ENCODE measurements around the gene MRPL49. TPM values are rescaled to one million over a fixed set of nuclear protein-coding genes. Genes with fewer than 3 reads are reported as not detected.
"Not testable (repeated sequence)": the region's sequence is repeated elsewhere in the genome, so short reads cannot be mapped to it uniquely, and the experiment has no call there.

The MRPL49 gene
- total RNA-seq, 4 donors from 2014 or later, result 70.9 to 112 (median 91.6) TPM

GRCh38 chr11:65118097-65118837 is 3.9 kb upstream of the MRPL49 start:
- TF ChIP-seq CTCF (IDR thresholded peaks at IDR 0.05), result peak in 2 of 6 experiments; percentile 9 to 15
- no peak for TF ChIP-seq POLR2A (IDR thresholded peaks at IDR 0.05)
- intact Hi-C loops (cut with DNase I), result loop anchor here (10.0 kb wide), 2 partner anchors 103 to 203 kb away; partner anchors contain the start of genes ARL2 and ATG2A
- H3K4me1 ChIP-seq, result peaks cover 32 to 46% of the 10 kb centered on the region in 2 donors
- no peaks in the 10 kb centered on the region for H3K9me3 ChIP-seq
- H3K27ac ChIP-seq, result peak overlapping the region in 1 of 3 donors; percentile 46
- peaks cover 16 to 22% of the 10 kb centered on the region in 2 donors for H3K36me3 ChIP-seq
- H3K4me3 ChIP-seq (replicated peaks in 1 of 3), result no peak overlapping the region
- H3K27me3 ChIP-seq, result no peaks in the 10 kb centered on the region
- DNase-seq, result no peak
- 84 to 85% methylated on average over 18 of the region's 18 CpGs for WGBS, 2 donors

- Histone ChIP-seq H3K36me3 (peaks cover 16 to 22% of the 10 kb centered on the region in 2 donors), H3K4me1 (peaks cover 25 to 39% of the 10 kb centered on the region in 2 donors)
- H3K4me3 ChIP-seq (replicated peaks in 1 of 3); H3K27me3 ChIP-seq; H3K27ac ChIP-seq; DNase-seq; H3K9me3 ChIP-seq: not testable (repeated sequence)
- intact Hi-C loops (cut with DNase I), result loop anchor here (10.0 kb wide), 2 partner anchors 104 to 204 kb away; partner anchors contain the start of genes ARL2 and ATG2A
- 91 to 92% methylated on average over 18 of the region's 18 CpGs for WGBS, 2 donors
Measured at GRCh38 chr11:65118891-65119669, 3.0 kb upstream of the MRPL49 start.

- no peaks in the 10 kb centered on the region for H3K9me3 ChIP-seq
- no peak overlapping the region for H3K4me3 ChIP-seq (replicated peaks in 1 of 3)
- peaks cover 16 to 22% of the 10 kb centered on the region in 2 donors for H3K36me3 ChIP-seq
- intact Hi-C loops (cut with DNase I), result loop anchor here (10.0 kb wide), 2 partner anchors 105 to 205 kb away; partner anchors contain the start of genes ARL2 and ATG2A
- H3K4me1 ChIP-seq, result peaks cover 25 to 38% of the 10 kb centered on the region in 2 donors
- no peak overlapping the region for H3K27ac ChIP-seq
- TF ChIP-seq CTCF (IDR thresholded peaks at IDR 0.05) (no peak), POLR2A (IDR thresholded peaks at IDR 0.05) (no peak)
- H3K27me3 ChIP-seq, result no peaks in the 10 kb centered on the region
- no peak for DNase-seq
Measured at GRCh38 chr11:65119670-65119995, 2.5 kb upstream of the MRPL49 start.

GRCh38 chr11:65120831-65121230 is 1.3 kb upstream of the MRPL49 start:
- intact Hi-C loops (cut with DNase I), result no loop called here
- no peaks in the 10 kb centered on the region for H3K27me3 ChIP-seq
- TF ChIP-seq CTCF (IDR thresholded peaks at IDR 0.05), result no peak
- no peak for TF ChIP-seq POLR2A (IDR thresholded peaks at IDR 0.05)
- no peaks in the 10 kb centered on the region for H3K9me3 ChIP-seq
- peak overlapping the region in 2 of 3 donors; percentile 58 to 93 for H3K4me3 ChIP-seq (replicated peaks in 1 of 3)
- peaks cover 23 to 34% of the 10 kb centered on the region in 2 donors for H3K4me1 ChIP-seq
- 84 to 95% methylated on average over 3 of the region's 3 CpGs for WGBS, 2 donors
- peak overlapping the region in 1 of 3 donors; percentile 86 for H3K27ac ChIP-seq
- H3K36me3 ChIP-seq, result peaks cover 27 to 31% of the 10 kb centered on the region in 2 donors
- no peak for DNase-seq

GRCh38 chr11:65121447-65121864 is 665 bp upstream of the MRPL49 start:
- Histone ChIP-seq H3K4me1 (peaks cover 17 to 28% of the 10 kb centered on the region in 2 donors), H3K4me3 (replicated peaks in 1 of 3) (peak overlapping the region; percentile 58 to 93 (median 76)), H3K27ac (peak overlapping the region; percentile 63 to 86 (median 82)), H3K36me3 (peaks cover 34 to 37% of the 10 kb centered on the region in 2 donors), H3K9me3 (no peaks in the 10 kb centered on the region), H3K27me3 (no peaks in the 10 kb centered on the region)
- TF ChIP-seq CTCF (IDR thresholded peaks at IDR 0.05) (no peak), POLR2A (IDR thresholded peaks at IDR 0.05) (no peak)
- intact Hi-C loops (cut with DNase I), result no loop called here
- WGBS, 2 donors, result 1% methylated on average over 21 to 22 of the region's 22 CpGs
- no peak for DNase-seq
